GM21825 (cell line): Measurements from ENCODE around the gene ALDH2.
"Not testable (repeated sequence)": the region's sequence is repeated elsewhere in the genome, so short reads cannot be mapped to it uniquely, and the experiment has no call there.

Source experiments
- ATAC-seq: cut with Tn5 transposase; IDR thresholded peaks from one replicate; pipeline ENCODE4 v1.9.1; 2021; ENCODE audit warnings: mild to moderate bottlenecking, moderate library complexity; ENCODE audit not compliant: unreplicated experiment

The ALDH2 gene

GRCh38 chr12:111824312-111824711 is 57.6 kb downstream of the ALDH2 start:
- ATAC-seq = not testable (repeated sequence)

GRCh38 chr12:111825509-111825908 is 58.8 kb downstream of the ALDH2 start:
- ATAC-seq = no peak

GRCh38 chr12:111826316-111826715 is 59.6 kb downstream of the ALDH2 start:
- no peak for ATAC-seq

GRCh38 chr12:111826992-111827391 is 60.3 kb downstream of the ALDH2 start:
- no peak for ATAC-seq

- no peak for ATAC-seq
These were observed 61.2 kb downstream of the ALDH2 start for GRCh38 chr12:111827907-111828306.

DNA sequence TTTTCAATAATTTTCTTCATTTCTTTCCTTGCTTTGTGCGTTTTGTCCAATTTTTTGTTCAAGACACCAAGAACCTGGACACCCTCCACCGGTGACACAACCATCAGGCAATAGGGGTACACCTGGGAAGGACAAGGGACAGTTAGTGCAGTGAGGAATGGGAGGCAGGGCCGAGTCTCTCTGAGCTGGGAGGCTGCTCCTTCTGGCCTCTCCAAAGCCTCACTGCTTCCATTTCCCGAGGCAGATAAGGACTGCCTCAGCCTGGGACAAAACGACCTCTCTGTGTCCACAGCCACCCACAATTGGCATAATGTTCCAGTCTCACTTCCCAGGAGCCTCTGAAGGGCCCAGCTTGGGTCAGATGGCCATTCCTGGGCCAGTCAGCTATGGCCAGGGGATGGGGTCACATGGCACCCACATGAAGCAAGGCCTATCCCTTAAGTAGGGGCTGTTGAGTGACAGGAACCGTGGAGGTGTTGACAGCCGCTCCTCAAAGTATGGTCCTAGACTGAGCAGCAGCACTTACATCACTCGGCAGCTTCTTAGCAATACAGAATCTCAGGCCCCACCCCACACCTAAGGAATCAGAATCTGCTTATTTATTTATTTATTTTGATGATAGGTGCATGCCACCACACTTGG is 61.7 kb downstream of the ALDH2 start:
- no peak for ATAC-seq

- ATAC-seq = not testable (repeated sequence)
These were observed 62.9 kb downstream of the ALDH2 start for GRCh38 chr12:111829635-111830034.

- ATAC-seq = not testable (repeated sequence)
These were observed 68.1 kb downstream of the ALDH2 start for GRCh38 chr12:111834740-111835386.

DNA sequence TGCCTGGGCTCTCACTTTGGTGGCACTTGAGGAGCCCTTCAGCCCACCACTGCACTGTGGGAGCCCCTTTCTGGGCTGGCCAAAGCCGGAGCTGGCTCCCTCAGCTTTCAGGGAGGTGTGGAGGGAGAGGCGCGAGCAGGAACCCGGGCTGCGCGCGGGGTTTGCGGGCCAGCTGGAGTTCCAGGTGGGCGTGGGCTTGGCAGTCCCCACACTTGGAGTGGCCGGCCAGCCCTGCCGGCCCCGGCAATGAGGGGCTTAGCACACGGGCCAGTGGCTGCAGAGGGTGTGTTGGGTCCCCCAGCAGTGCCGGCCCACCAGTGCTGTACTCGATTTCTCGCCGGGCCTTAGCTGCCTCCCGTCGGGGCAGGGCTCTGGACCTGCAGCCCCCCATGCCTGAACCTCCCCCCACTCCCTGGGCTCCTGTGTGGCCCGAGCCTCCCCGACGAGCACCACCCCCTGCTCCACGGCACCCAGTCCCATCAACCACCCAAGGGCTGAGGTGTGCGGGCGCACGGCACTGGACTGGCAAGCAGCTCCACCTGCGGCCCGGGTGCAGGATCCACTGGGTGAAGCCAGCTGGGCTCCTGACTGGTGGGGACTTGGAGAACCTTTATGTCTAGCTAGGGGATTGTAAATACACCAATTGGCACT is 68.9 kb downstream of the ALDH2 start:
- not testable (repeated sequence) for ATAC-seq

DNA sequence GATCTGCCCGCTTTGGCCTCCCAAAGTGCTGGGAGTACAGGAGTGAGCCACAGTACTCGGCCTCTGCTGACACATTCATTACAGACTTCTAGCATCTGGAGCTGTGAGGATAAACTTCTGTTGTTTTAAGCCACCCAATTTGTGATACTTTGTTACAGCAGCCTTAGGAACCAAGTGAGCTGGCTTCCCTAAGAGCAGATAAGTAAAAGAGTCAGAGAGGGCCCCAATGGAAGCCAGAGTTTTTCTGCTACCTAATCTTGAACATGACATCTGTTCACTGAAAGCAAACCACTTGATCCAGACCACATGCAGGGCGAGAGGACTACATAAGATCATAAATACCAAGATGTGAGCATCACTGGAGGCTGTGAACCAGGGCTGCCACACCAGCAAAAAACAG is 71.6 kb downstream of the ALDH2 start:
- no peak for ATAC-seq

DNA sequence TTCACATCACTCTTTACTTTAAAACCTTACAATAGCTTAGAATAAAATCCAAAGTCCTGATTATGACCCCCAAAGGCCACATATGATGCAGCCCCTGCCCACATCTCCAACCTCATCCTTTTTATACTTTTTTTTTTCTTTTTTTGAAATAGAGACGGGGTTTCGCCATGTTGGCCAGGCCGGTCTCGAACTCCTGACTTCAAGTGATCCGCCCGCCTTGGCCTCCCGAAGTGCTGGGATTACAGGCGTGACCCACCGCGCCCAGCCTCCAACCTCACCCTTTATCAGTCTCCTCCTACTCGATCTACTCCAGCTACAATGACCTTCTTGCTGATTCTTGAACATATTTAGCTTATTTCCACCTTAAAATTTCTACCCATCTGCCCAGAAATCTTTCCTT is 74.1 kb downstream of the ALDH2 start:
- ATAC-seq = no peak

- ATAC-seq = peak; percentile 16
These were observed 74.6 kb downstream of the ALDH2 start for GRCh38 chr12:111841236-111841749.

DNA sequence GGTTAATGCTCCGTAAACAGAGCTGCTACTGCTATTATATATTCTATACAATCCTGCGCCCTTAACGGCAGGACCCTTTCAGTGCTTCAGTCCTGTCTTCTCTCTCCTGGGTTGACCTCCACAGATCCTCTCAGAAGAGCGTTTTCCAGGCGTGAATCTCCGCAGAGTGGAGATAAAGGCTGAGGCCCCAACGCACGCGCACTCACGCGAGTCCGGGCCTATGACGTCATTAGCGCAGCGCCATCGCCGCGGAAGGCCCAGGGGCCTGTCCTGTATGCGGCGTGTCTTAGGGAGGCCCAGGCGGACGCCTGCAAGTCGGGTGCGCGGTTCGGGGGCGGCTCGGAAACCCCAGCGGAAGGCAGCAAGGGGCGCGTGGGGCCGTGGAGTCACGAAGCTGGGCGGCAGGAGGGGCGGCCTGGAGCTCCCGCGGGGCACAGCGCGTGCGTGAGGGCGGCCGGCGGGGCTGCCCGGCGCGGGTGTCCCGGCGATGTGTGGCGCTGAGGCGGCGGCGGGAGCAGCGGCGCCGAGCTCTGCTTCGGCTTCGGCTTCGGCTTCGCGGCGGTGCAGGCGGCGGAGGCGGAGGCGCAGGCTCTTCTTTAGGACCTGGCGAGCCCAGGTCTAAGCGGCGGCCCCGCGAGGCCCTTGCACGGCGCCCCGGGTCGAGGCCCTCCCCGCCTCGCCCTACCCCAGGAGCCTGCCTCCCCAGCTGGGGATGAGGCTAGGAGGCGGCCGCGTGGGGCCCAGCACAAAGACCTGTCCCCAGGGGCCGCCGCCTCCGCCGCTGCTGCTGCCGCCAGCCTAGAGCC is 75.2 kb downstream of the ALDH2 start, which contains the start of gene MAPKAPK5:
MAPKAPK5 (plus strand) TSS at position 479 of the 806 bp plus-strand sequence. CDS start 506 bp downstream, outside the sequence.
- ATAC-seq = peak; percentile 72

- ATAC-seq = peak; percentile 27
These were observed 76.0 kb downstream of the ALDH2 start for GRCh38 chr12:111842556-111843396.

DNA sequence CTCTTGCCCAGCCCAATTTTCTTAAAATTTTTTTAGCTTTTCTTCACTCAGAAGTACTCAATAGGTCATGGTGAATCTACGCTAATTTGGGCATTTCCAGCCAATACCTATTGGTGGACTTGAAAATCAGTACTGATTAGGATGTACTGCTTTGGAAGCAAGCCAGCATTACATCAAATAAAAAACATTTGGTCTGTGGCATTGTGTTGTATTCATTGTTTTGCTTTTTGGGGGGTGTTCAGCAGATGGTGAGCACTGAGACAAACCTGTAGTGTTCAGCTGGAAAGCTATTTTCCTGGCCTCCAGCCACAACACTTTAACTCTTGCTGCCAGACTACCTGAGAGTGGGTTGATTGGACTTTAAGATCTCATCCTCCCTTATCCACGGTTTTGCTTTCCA is 79.3 kb downstream of the ALDH2 start:
- no peak for ATAC-seq

- ATAC-seq = no peak
These were observed 83.8 kb downstream of the ALDH2 start for GRCh38 chr12:111850526-111850925.

DNA sequence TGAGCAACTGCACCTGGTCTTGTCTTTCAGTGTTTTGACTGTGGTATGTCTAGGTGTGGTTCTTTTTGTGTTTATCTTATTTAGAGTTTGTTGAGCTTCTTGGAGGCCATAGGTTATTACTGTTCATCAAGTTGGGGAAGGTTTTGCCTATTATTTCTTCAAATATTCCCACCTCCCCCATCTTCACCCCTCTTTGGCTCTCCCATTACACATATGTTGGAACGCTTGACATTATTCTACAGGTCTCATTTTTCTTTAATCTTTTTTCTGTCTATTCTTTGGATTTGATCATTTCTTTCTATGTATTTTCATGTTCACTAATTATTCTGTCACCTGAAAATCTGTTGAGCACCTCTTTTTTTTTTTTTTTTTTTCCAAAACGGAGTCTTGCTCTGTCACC is 91.5 kb downstream of the ALDH2 start:
- no peak for ATAC-seq

DNA sequence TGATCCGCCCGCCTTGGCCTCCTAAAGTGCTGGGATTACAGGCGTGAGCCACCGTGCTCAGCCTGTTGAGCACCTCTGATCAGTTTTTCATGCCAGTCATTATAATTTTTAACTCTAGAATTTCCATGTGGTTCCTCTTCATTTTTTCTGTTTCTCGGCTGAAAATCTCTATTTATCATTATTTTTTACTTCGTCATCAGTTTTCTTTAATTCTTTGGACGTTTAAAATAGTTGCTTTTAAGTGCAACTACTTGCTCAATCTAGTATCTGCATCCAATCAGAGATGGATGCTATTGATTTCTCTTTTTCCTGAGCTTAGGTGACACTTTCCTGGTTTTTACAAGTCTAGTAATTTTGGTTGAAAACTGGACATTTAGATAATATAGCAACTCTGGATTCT is 92.0 kb downstream of the ALDH2 start:
- ATAC-seq = no peak

- ATAC-seq = no peak
These were observed 98.2 kb downstream of the ALDH2 start for GRCh38 chr12:111864913-111865312.
